ENCODE data around the gene RBM38. TPM values are rescaled to one million over a fixed set of nuclear protein-coding genes. Genes with fewer than 3 reads are reported as not detected.

The RBM38 gene
- total and polyA plus RNA-seq, 2 of the 13 experiments (the other 11 are each of a cell fraction or from before 2014, with no cell fraction given): 24.2 to 34.2 TPM

DNA sequence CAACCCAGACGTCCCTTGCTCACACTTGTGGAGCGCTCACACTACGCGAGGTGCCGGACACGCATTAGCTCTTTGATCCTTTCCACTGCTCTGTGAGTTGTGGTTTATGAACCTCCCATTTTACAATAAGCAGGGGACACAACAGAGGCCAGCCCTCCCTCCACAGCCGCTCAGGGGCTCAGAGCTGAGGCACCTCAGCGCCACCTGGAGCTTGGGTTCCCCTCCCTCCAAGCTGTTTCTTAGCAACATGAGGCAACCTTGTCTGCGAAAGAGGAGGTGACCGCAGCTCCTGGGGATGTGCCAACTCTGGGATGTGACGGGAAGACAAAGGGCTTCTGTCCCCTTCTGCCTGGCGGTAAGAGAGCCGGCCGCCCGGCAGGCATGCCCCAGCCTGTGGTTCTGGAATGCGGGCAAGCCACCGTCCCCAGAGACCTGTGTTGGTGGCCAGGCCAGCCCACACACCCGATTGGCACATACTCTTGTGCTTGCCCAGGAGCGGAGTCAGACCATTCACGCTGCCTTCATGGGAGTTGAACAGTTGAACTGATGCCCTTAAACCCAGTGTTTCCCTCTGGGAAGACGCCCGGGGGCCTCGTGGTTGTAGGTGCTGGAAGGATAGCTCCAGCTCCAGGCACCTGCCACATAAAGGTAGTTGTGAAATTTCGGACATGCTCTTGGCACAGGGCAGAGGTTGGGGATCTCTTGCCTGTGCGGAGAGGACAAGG is 44.5 kb downstream of the RBM38 start (continued):
- TF ChIP-seq, protein P1, sequence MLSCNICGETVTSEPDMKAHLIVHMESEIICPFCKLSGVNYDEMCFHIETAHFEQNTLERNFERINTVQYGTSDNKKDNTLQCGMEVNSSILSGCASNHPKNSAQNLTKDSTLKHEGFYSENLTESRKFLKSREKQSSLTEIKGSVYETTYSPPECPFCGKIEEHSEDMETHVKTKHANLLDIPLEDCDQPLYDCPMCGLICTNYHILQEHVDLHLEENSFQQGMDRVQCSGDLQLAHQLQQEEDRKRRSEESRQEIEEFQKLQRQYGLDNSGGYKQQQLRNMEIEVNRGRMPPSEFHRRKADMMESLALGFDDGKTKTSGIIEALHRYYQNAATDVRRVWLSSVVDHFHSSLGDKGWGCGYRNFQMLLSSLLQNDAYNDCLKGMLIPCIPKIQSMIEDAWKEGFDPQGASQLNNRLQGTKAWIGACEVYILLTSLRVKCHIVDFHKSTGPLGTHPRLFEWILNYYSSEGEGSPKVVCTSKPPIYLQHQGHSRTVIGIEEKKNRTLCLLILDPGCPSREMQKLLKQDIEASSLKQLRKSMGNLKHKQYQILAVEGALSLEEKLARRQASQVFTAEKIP (CRISPR knock-in tag; IDR thresholded peaks at IDR 0.05; ENCODE audit: borderline replicate concordance): no peak
- TF ChIP-seq, protein P2, sequence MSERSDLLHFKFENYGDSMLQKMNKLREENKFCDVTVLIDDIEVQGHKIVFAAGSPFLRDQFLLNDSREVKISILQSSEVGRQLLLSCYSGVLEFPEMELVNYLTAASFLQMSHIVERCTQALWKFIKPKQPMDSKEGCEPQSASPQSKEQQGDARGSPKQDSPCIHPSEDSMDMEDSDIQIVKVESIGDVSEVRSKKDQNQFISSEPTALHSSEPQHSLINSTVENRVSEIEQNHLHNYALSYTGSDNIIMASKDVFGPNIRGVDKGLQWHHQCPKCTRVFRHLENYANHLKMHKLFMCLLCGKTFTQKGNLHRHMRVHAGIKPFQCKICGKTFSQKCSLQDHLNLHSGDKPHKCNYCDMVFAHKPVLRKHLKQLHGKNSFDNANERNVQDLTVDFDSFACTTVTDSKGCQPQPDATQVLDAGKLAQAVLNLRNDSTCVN (CRISPR knock-in tag; IDR thresholded peaks at IDR 0.05; ENCODE audit: borderline replicate concordance): no peak
- TF ChIP-seq IKZF4 (CRISPR knock-in tag; IDR thresholded peaks at IDR 0.05; ENCODE audit: borderline replicate concordance, low read depth, not compliant biosample characterization): peak; percentile 75
- TF ChIP-seq, protein P3, sequence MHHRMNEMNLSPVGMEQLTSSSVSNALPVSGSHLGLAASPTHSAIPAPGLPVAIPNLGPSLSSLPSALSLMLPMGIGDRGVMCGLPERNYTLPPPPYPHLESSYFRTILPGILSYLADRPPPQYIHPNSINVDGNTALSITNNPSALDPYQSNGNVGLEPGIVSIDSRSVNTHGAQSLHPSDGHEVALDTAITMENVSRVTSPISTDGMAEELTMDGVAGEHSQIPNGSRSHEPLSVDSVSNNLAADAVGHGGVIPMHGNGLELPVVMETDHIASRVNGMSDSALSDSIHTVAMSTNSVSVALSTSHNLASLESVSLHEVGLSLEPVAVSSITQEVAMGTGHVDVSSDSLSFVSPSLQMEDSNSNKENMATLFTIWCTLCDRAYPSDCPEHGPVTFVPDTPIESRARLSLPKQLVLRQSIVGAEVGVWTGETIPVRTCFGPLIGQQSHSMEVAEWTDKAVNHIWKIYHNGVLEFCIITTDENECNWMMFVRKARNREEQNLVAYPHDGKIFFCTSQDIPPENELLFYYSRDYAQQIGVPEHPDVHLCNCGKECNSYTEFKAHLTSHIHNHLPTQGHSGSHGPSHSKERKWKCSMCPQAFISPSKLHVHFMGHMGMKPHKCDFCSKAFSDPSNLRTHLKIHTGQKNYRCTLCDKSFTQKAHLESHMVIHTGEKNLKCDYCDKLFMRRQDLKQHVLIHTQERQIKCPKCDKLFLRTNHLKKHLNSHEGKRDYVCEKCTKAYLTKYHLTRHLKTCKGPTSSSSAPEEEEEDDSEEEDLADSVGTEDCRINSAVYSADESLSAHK (CRISPR knock-in tag; IDR thresholded peaks at IDR 0.05; ENCODE audit: borderline replicate concordance): no peak
- TF ChIP-seq SRY (CRISPR knock-in tag; IDR thresholded peaks at IDR 0.05): no peak; the same call in 1 of the 2 replicates
- no peak for TF ChIP-seq SNAPC2 (CRISPR knock-in tag; IDR thresholded peaks at IDR 0.05)
- no peak for TF ChIP-seq NONO (IDR thresholded peaks at IDR 0.05)
- peak; percentile 60; the same call in 1 of the 2 replicates for TF ChIP-seq NONO (CRISPR knock-in tag; conservative IDR thresholded peaks at IDR 0.05)
- no peak for TF ChIP-seq ZNF562 (CRISPR knock-in tag; IDR thresholded peaks at IDR 0.05; ENCODE audit: borderline replicate concordance)
- no peak for TF ChIP-seq ZNF549 (CRISPR knock-in tag; IDR thresholded peaks at IDR 0.05)
- TF ChIP-seq ZNF766 (CRISPR knock-in tag; IDR thresholded peaks at IDR 0.05; ENCODE audit: borderline replicate concordance): no peak
- TF ChIP-seq ZNF670 (CRISPR knock-in tag; IDR thresholded peaks at IDR 0.05; ENCODE audit: borderline replicate concordance): no peak
- TF ChIP-seq EP300 (IDR thresholded peaks at IDR 0.05; ENCODE audit: low read depth in 2 of 2, low read length in 2 of 2): peak; percentile 55 to 65; a peak in 2 of 4 replicates
- TF ChIP-seq EP300 (CRISPR knock-in tag; IDR thresholded peaks at IDR 0.05; ENCODE audit: borderline replicate concordance): peak; percentile 38; the same call in 1 of the 2 replicates
- TF ChIP-seq ZNF674 (CRISPR knock-in tag; IDR thresholded peaks at IDR 0.05; ENCODE audit: low read depth): no peak
- TF ChIP-seq ADNP (CRISPR knock-in tag; IDR thresholded peaks at IDR 0.05): no peak
- TF ChIP-seq ZZZ3 (CRISPR knock-in tag; IDR thresholded peaks at IDR 0.05; ENCODE audit: borderline replicate concordance): no peak
- no peak for TF ChIP-seq ARNTL (CRISPR knock-in tag; IDR thresholded peaks at IDR 0.05)
- TF ChIP-seq HMG20A (CRISPR knock-in tag; IDR thresholded peaks at IDR 0.05; ENCODE audit: borderline replicate concordance): peak; percentile 58; the same call in 1 of the 2 replicates
- no peak for TF ChIP-seq POLR2AphosphoS2 (IDR thresholded peaks at IDR 0.05; ENCODE audit: low read depth, low read length)
- no peak for TF ChIP-seq ZNF709 (CRISPR knock-in tag; IDR thresholded peaks at IDR 0.05)
- TF ChIP-seq ISL2 (CRISPR knock-in tag; IDR thresholded peaks at IDR 0.05): no peak; the same call in none of the 2 replicates
- TF ChIP-seq TARDBP (CRISPR knock-in tag; IDR thresholded peaks at IDR 0.05): no peak
